Activated CD8-positive, alpha-beta memory T cell treated with anti-CD3 and anti-CD28 coated beads, Interleukin-2, amount 50 U/mL, for 1 hour (primary cell): ENCODE measurements around the gene APCDD1.

Experiments used
- DNase-seq: peaks from one replicate; pipeline ENCODE4 v3.0.0-alpha.2; 2020; ENCODE audit errors: extremely low read depth

The APCDD1 gene

GRCh38 chr18:10431680-10432079 lies 22.8 kb upstream of the APCDD1 start:
- DNase-seq = no peak

GRCh38 chr18:10432781-10433180 lies 21.7 kb upstream of the APCDD1 start:
- DNase-seq = no peak

- DNase-seq = no peak
These were observed 18.3 kb upstream of the APCDD1 start for GRCh38 chr18:10436160-10436559.

GRCh38 chr18:10437837-10438236 lies 16.6 kb upstream of the APCDD1 start:
- DNase-seq = no peak

- no peak for DNase-seq
These were observed 14.5 kb upstream of the APCDD1 start for GRCh38 chr18:10439898-10440297.

- DNase-seq = no peak
These were observed 13.6 kb upstream of the APCDD1 start for GRCh38 chr18:10440884-10441283.

- no peak for DNase-seq
These were observed 13.0 kb upstream of the APCDD1 start for GRCh38 chr18:10441472-10441871.

GRCh38 chr18:10442551-10442971 lies 11.9 kb upstream of the APCDD1 start:
- DNase-seq = no peak

GRCh38 chr18:10443001-10443400 lies 11.4 kb upstream of the APCDD1 start:
- no peak for DNase-seq

GRCh38 chr18:10444314-10445006 lies 10.0 kb upstream of the APCDD1 start:
- DNase-seq = no peak

GRCh38 chr18:10449396-10449795 lies 5.0 kb upstream of the APCDD1 start:
- DNase-seq = no peak

- no peak for DNase-seq
These were observed 3.4 kb upstream of the APCDD1 start for GRCh38 chr18:10450986-10451385.

- DNase-seq = no peak
These were observed 1.1 kb upstream of the APCDD1 start for GRCh38 chr18:10453261-10453805.

GRCh38 chr18:10454681-10455557 lies 484 bp downstream of the APCDD1 start:
- DNase-seq = no peak

GRCh38 chr18:10455726-10456453 lies 1.5 kb downstream of the APCDD1 start:
- DNase-seq = no peak

- DNase-seq = no peak
These were observed 2.3 kb downstream of the APCDD1 start for GRCh38 chr18:10456718-10457117.

- DNase-seq = no peak
These were observed 2.7 kb downstream of the APCDD1 start for GRCh38 chr18:10457128-10457527.

GRCh38 chr18:10457767-10458166 lies 3.3 kb downstream of the APCDD1 start:
- DNase-seq = no peak

- DNase-seq = no peak
These were observed 4.3 kb downstream of the APCDD1 start for GRCh38 chr18:10458691-10459090.

- no peak for DNase-seq
These were observed 5.2 kb downstream of the APCDD1 start for GRCh38 chr18:10459587-10459986.

GRCh38 chr18:10460414-10461018 lies 6.1 kb downstream of the APCDD1 start:
- DNase-seq = no peak

- no peak for DNase-seq
These were observed 7.6 kb downstream of the APCDD1 start for GRCh38 chr18:10461989-10462388.
